A172 (cell line): ENCODE data around the gene DLG1. TPM values are rescaled to one million over a fixed set of nuclear protein-coding genes. Genes with fewer than 3 reads are reported as not detected.

Experiments used
- DNase-seq: peaks from one replicate; pipeline ENCODE4 v3.0.0-alpha.2; 2015; ENCODE audit warnings: low spot score
- total RNA-seq: library from RNA; depleted of rRNA; stranded (reverse); fragments of >200 nt; shearing (Covaris generic); gene quantifications from 2 replicates; pipeline ENCODE4 v1.2.3, GENCODE V29; 2014; rRNA removed

The DLG1 gene
- 144 and 148 TPM in 2 replicates for total RNA-seq

- peak; percentile 97 for DNase-seq
Measured at GRCh38 chr3:197298341-197298944, at the start of gene DLG1. Gene DLG1 (minus strand): TSS chr3:197298612. CDS start chr3:197297204, 1,408 bp downstream.

GRCh38 chr3:197348014-197348413 is 49.6 kb upstream of the DLG1 start:
- DNase-seq: no peak

GRCh38 chr3:197345390-197345789 is 47.0 kb upstream of the DLG1 start:
- no peak for DNase-seq

GRCh38 chr3:197344582-197345318 is 46.3 kb upstream of the DLG1 start:
- no peak for DNase-seq

GRCh38 chr3:197343656-197344408 is 45.4 kb upstream of the DLG1 start:
- DNase-seq: no peak

- DNase-seq: no peak
Measured at GRCh38 chr3:197343111-197343510, 44.7 kb upstream of the DLG1 start.

- DNase-seq: no peak
Measured at GRCh38 chr3:197340521-197340871, 42.1 kb upstream of the DLG1 start.

- peak; percentile 74 for DNase-seq
Measured at GRCh38 chr3:197339841-197340520, 41.6 kb upstream of the DLG1 start.

- no peak for DNase-seq
Measured at GRCh38 chr3:197338586-197338985, 40.2 kb upstream of the DLG1 start.

GRCh38 chr3:197337656-197338055 is 39.2 kb upstream of the DLG1 start:
- DNase-seq: peak; percentile 59

GRCh38 chr3:197337214-197337613 is 38.8 kb upstream of the DLG1 start:
- DNase-seq: no peak

GRCh38 chr3:197336348-197336747 is 37.9 kb upstream of the DLG1 start:
- DNase-seq: no peak

- DNase-seq: peak; percentile 57
Measured at GRCh38 chr3:197335428-197336132, 37.2 kb upstream of the DLG1 start.

GRCh38 chr3:197333901-197334639 is 35.7 kb upstream of the DLG1 start:
- DNase-seq: no peak

GRCh38 chr3:197331131-197331530 is 32.7 kb upstream of the DLG1 start:
- no peak for DNase-seq

GRCh38 chr3:197329382-197329781 is 31.0 kb upstream of the DLG1 start:
- DNase-seq: no peak

- DNase-seq: no peak
Measured at GRCh38 chr3:197328198-197328597, 29.8 kb upstream of the DLG1 start.

GRCh38 chr3:197327701-197328100 is 29.3 kb upstream of the DLG1 start:
- DNase-seq: peak; percentile 22

- no peak for DNase-seq
Measured at GRCh38 chr3:197325773-197326172, 27.4 kb upstream of the DLG1 start.

GRCh38 chr3:197322149-197322548 is 23.7 kb upstream of the DLG1 start:
- no peak for DNase-seq

- no peak for DNase-seq
Measured at GRCh38 chr3:197320582-197320981, 22.2 kb upstream of the DLG1 start.
